Ramos (cell line): ENCODE measurements around the gene TRABD.

Experiments
- in situ Hi-C: fragments of 300-500 bp; cut with MboI; formaldehyde crosslinking; loops from one replicate; pipeline ENCODE4 v1.14.3; 2022; ENCODE audit warnings: low sequenced_read_pairs; ENCODE audit not compliant: unreplicated experiment

Gene TRABD

GRCh38 chr22:50216055-50216683 is 30.5 kb downstream of the TRABD start:
- in situ Hi-C loops, result no loop called here

- in situ Hi-C loops, result no loop called here
These were observed 31.2 kb downstream of the TRABD start for GRCh38 chr22:50216684-50217520.

GRCh38 chr22:50217543-50218152 is 31.9 kb downstream of the TRABD start:
- in situ Hi-C loops, result no loop called here

GRCh38 chr22:50218153-50218995 is 32.7 kb downstream of the TRABD start:
- in situ Hi-C loops, result no loop called here

DNA sequence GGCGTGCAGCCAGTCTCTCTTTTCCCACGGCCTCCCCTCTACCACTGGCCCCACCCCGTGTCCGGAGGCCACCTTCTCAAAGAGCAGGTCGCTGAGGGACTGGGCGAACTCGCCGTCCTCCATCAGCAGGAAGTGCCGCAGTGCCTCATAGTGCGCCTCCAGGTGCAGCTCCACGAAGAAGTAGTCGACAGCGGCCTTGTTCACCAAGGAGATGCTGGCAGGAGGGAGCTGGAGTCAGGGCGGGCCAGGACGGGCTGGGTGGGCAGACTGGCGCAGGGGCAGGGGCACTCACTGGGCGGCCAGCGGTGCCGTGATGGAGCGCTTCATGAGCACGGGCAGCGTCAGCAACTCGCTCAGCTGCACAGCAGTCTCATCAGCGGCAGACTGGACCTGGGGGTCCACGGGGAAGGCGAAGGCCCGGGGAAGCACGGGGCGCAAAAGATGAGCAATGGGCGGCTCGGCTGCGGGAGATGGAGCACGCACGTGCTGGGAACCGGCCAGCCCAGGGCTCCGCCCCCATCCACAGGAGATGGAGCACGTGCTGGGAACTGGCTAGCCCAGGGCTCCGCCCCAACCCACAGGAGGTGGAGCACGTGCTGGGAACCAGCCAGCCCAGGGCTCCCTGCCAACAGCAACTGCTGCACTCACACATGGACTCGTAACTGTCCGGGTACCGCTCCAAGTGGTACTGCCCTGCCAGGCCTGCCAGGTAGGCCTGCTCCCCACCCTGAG is 33.4 kb downstream of the TRABD start:
- in situ Hi-C loops, result no loop called here

DNA sequence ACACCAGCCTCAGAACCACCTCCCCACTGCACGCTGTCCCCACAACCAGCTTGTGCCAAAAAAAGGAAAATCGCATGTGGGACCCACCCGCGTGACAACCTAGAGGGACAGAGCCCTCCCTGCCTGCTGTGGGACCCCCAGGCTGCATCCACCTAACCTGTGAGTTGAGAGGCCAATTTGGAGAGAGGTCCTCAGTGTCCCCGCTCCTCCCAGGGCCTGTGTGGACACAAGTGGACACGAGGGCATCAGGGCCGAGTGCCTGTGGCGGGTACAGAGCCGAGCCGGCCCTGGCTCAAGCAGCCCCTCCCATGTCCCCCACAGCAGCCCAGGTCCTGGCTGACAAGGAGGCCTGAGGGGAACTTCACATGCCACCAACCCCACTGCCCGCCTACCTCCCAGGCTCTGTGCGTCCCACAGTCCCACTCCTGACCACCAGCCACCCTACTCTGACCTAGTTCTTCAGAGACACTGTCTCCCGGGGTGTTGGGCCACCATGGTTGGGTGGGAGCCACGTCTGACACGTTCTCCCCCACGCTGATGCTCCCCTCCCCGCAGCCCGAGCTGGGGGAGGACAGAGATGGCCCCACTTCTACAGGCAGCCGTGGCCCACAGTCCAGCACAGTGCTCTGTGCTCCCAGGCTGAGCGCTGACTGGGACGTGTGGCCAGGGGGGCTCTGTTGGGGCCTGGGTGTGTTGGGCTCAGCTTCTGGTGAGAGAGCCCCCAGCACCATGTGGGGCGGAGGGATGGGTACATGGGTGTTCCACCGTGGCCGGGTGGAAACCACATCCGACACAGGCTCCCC is 34.3 kb downstream of the TRABD start:
- in situ Hi-C loops, result no loop called here

DNA sequence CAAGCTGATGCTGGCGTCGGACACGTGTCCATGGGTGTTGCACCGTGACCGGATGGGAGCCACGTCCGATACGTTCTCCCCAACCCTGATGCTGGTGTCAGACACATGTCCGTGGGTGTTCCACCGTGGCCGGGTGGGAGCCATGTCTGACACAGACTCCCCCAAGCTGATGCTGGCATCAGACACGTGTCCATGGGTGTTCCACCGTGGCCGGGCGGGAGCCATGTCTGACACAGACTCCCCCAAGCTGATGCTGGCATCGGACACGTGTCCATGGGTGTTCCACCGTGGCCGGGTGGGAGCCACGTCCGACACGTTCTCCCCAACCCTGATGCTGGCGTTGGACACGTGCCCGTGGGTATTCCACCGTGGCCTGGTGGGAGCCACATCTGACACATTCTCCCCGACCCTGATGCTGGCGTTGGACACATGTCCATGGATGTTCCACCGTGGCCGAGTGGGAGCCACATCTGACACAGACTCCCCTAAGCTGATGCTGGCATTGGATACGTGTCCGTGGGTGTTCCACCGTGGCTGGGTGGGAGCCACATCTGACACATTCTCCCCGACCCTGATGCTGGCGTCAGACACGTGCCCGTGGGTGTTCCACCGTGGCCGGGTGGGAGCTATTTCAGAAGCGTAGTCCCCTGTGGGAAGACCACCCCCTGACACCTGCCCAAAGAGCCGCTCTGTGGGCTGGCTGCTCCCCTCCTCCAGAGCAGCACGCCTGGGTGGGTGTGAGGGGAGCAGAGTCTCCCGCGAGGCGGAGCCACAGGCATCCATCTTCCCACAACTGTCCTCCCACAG is 35.1 kb downstream of the TRABD start:
- in situ Hi-C loops, result no loop called here

DNA sequence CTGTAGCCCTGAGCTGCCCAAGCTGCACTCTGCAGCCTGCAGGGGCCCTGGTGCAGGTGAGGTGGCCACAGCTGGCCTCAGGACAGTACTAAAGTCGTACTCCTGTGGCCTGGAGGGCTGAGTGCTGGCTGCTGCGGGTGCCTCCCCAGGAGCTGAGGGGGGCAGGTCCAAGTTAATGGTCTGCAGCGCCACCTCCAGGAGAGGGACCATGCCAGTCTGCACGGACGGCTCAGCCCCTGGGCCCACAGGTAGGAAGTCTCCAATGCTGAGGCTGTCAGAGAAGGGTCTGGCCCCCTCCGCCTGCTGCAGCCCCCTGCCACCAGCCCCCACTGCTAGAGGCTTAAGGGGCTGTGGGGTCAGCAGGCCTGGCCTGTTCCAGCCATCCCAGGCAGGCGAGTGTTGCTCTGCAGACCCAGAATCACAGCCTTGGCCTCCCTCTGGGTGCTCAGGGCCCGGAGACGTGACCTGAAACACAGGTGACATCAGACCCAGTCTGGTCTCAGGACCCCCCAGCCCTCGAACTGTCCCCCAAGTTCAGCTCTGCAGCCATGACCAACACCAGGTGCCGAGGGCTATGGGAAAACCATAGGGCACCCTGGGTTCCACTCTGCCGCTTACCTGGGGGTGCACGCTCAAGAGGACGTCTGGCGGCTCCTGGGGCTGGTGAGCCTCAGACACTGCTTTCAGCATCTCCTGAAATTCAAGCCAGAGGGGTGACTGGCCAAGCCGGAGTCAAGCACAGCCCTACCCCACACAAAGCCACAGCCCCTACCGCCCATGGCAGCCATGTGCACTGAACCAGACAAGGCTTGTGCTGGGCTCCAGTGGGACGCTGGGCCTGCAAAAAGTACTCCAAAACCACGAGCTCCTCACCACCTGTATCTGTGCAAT is 35.9 kb downstream of the TRABD start:
- in situ Hi-C loops, result no loop called here

- in situ Hi-C loops, result no loop called here
These were observed 36.8 kb downstream of the TRABD start for GRCh38 chr22:50222508-50222907.

GRCh38 chr22:50224071-50224470 is 38.4 kb downstream of the TRABD start:
- in situ Hi-C loops, result no loop called here

GRCh38 chr22:50225200-50225969 is 39.7 kb downstream of the TRABD start:
- in situ Hi-C loops, result no loop called here

DNA sequence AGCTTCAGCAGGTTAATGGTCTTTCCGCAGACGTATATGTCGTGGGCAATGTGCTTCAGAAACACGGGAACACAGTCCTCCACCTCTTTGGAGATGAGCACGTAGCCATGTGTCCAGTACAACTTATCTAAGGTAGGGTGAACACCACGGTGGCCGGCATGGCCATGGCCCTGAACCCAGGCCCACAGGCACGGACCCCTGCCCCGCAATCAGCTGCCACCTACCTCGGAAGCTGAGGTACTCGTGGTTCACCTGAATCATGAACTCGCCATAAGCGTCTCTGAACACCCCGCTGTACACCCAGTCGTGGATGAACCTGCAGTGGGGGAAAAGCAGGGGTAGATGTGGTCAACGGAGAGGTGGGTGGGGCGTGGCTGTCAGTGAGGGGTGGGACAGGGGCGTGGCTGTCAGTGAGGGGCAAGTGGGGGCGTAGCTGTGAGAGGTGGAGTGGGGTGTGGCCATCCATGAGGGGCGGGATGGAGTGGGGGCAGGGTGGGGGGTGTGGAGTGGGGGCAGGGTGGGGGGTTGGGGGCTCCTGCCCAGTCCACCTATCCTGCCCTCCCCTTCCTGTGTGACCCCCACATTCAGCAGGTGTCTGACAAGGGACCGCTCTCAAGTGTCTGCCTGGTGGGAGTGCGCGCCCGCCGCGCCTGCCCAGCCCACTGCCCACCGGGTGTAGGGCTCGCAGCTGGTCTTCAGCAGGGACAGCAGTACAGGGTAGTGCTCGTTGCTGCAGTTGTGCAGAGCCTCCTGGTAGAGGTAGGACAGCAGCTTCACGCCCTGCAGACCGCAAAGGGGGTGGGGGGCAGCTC is 40.6 kb downstream of the TRABD start:
- in situ Hi-C loops, result no loop called here

GRCh38 chr22:50226875-50227165 is 41.1 kb downstream of the TRABD start:
- in situ Hi-C loops, result no loop called here

DNA sequence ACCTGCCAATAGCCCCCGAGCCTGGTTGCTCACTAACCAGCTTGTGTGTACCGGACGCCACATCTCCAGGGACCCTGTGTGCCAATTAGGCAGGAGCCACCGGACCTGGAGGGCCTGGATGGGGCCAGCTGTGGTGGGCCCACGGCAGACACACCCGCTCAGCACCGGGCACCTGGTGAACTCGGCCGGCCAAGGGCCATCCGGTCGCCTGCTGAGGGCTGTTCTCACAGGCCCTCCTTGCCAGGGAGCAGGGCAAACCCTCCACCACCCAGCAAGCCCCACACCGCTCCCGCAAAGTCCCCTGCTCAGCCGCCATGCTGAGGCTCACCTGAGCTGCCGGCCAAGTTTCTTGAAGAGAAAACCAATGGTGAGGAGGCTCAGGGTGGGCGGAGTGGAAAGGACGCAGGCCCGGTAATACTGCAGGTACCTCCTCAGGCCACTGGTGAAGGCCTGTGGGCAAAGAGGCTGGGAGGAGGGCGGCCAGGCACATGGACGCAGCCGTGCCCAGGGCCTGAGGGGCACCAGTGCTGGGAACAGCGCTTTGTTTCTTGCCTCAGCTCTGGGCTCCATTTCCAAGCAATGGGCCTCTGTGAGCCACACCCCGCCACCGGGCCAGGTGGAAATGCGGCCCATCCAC is 42.0 kb downstream of the TRABD start:
- in situ Hi-C loops, result no loop called here

GRCh38 chr22:50228366-50228765 is 42.7 kb downstream of the TRABD start:
- in situ Hi-C loops, result no loop called here

- in situ Hi-C loops, result no loop called here
These were observed 43.7 kb downstream of the TRABD start for GRCh38 chr22:50229370-50229769.
